GM12865 (cell line): ENCODE results near the gene XXYLT1.

Experiments
- DNase-seq: peaks from one replicate; pipeline ENCODE4 v3.0.0; 2010; ENCODE audit warnings: low read depth
- H3K4me3 ChIP-seq: 2 replicates; pipeline ENCODE4 v1.5.1; 2011; ENCODE audit warnings: mild to moderate bottlenecking, low read depth, low read length, control low read depth
- TF ChIP-seq, protein P1 (sequence below): IDR thresholded peaks from 2 replicates; pipeline ENCODE4 v1.5.1; 2011; ENCODE audit warnings: low read length, control low read depth, low read depth, inconsistent platforms; ENCODE audit not compliant: insufficient read depth; ENCODE audit errors: missing control alignments

XXYLT1 gene

DNA sequence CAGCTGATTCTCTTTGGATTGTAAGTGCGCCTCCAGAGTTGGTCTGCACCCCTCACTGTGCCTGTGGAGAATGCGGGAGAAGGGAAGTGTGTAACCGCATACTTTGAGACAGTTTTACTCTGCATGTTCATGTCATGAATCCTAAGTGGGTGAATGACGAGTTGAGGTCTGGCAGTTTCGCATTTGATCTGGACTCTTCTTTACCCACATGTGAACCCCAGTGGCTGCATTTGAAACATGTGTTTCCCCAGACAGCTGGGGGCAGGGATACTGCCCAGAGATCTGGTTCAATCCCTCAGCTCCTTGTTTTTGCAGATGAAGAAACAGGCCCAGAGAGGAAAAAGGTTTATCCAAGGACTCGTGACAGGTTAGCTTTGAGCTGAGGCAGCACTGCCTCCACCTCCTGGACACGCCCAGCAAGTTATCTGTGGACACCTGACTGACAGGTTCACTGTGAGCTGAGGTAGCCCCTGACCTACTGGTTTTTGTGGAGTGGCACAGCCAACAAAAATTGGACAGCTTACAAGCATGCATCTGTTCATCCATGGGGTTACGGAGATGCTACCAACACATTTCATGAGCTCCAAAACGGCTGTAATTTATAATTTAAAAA is 207.3 kb downstream of the XXYLT1 start:
- H3K4me3 ChIP-seq: no peak overlapping the region
- TF ChIP-seq, protein P1, sequence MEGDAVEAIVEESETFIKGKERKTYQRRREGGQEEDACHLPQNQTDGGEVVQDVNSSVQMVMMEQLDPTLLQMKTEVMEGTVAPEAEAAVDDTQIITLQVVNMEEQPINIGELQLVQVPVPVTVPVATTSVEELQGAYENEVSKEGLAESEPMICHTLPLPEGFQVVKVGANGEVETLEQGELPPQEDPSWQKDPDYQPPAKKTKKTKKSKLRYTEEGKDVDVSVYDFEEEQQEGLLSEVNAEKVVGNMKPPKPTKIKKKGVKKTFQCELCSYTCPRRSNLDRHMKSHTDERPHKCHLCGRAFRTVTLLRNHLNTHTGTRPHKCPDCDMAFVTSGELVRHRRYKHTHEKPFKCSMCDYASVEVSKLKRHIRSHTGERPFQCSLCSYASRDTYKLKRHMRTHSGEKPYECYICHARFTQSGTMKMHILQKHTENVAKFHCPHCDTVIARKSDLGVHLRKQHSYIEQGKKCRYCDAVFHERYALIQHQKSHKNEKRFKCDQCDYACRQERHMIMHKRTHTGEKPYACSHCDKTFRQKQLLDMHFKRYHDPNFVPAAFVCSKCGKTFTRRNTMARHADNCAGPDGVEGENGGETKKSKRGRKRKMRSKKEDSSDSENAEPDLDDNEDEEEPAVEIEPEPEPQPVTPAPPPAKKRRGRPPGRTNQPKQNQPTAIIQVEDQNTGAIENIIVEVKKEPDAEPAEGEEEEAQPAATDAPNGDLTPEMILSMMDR: no peak
- no peak for DNase-seq

DNA sequence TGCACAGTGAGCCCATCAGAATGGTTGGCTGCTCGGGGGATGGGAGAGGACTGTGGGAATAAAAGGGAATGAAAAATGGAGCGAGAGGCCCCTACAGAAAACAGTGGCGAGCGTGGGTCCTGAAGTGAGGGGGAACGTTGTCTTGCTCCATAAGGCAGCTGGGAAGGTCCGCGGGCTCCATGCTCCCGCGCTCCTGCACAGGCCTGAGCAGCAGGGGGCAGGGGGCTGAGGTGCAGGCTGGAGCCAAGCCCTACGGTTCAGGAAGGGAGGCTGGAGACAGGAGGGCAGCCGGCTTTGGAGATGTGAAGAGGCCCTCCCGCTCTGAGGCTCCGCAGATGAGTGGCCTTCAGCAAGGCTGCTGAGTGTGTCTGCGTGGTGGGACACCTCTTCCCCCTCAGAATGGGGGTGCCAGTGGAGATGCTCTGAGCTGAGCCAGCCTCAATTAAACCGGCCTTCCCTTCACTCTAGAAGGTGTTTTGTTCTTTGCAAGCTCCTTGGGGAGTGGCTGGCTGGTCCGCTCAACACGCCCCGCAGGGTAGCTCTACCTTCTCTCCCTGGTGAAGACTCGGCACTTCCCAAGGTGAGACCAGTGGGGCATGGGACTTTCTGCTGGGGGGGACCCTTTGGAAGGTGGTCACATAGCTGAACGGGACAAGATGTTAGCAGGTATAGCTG is 208.0 kb downstream of the XXYLT1 start:
- no peak for DNase-seq
- H3K4me3 ChIP-seq: no peak overlapping the region
- TF ChIP-seq, protein P1: no peak

DNA sequence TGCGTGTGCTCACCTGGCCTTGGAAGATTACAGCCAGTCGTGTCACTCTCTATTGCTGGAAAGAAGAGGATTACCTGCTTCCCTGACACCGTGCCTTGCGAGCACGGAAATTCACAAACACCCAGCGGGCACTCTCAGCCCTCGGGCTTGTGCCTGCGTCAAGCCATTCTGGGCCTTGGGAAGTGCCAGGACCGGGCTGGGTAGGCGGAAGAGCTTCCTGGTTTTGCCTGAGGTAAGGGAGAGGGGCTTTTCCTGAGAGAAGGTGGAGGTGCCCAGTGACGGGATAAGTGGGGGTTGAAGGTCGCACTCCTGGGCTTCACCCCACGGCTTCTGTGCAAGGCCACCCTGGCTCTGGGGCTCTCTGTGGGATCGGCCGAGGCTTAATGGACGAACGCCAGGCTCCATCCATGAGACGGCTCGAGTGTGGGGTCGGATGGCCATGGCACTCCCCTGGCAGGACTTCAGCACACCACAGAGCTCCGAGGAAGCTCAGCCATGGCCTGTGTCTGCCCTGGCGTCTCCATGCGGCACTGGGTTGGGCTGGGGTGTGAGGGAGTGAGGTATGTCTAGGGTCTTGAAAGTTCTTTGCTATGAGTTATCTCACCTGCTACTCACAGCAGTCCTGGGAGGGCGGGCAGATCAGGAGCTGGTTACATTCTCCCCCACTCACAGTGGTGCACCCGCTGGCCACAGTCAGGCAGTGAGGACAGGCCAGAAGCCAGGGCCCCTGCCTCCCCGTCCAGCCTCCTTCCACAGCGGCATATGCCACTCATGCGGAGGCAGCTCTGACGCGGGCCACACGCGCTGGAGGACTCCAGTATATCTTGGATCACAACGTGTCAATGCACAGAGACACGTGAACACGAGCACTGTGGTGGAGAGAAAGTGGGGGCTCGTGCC is 209.0 kb downstream of the XXYLT1 start:
- TF ChIP-seq, protein P1: no peak
- no peak for DNase-seq
- no peak overlapping the region for H3K4me3 ChIP-seq

- no peak overlapping the region for H3K4me3 ChIP-seq
- DNase-seq: no peak
- TF ChIP-seq, protein P1: no peak
Observed at GRCh38 chr3:195060531-195061291, 210.2 kb downstream of the XXYLT1 start.

- DNase-seq: no peak
- TF ChIP-seq, protein P1: no peak
- H3K4me3 ChIP-seq: no peak overlapping the region
Observed at GRCh38 chr3:195060217-195060481, 210.8 kb downstream of the XXYLT1 start.

DNA sequence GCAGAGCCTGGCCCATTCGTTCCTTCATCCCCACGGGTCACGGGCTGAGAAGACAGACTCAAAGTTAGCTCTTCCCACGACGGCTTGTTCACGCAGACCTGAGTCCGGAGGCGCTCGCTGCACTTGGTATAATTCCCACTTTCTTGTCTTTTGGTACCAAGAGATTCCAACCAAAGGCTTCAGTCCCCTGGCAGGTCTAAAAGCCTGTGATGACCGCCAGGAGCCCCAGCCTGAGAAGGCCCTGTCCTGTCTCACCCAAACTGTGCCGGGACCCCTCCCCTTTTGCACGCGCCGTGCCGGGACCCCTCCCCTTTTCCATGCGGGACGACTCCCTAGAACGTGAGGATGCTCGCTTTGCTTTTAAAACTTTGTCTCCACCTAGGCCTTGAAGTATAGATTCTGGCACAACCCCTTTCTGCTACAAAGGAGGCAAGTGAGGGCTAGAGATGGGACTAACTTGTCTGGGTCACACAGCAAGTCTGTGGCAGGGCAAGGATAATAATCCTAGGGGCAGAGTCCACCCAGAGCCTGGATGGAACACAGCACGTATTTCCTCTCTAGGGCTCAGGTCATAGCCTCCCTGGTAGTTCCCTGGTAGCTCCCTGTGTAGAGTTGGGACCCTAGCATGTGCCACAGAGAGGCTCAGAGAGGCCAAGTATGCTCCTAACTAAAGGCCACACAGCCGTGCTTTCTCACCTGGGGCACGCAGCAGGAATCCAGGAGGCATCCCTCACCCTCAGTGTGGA is 211.3 kb downstream of the XXYLT1 start:
- TF ChIP-seq, protein P1: no peak
- no peak for DNase-seq

More for the DNA sequence above, 211.3 kb downstream of the XXYLT1 start:
- no peak overlapping the region for H3K4me3 ChIP-seq
